Spleen (tissue), 7 donors: Measurements from ENCODE around the gene ABHD2.

Experiments used
- CTCF ChIP-seq, 11 experiments: fragments of 200-600 bp in 7 of 11; fragments of 450-650 bp in 4 of 11; sonication (generic) in 4 of 11; IDR thresholded peaks in 8 of 11; conservative IDR thresholded peaks in 3 of 11; 1 replicate in 7 of 11; 2 replicates in 4 of 11; pipeline versions ENCODE4 v1.4.0 to v1.8.0; 2016 to 2021; ENCODE audit warnings: antibody characterized with exemption in 11 of 11, inconsistent platforms in 4 of 11, mild to moderate bottlenecking in 1 of 11
- POLR2A ChIP-seq, 3 donors: fragments of 450-650 bp; IDR thresholded peaks; one replicate each; pipeline ENCODE4 v1.5.1; 2017; ENCODE audit warnings: antibody characterized with exemption in 3 of 3, mild to moderate bottlenecking in 1 of 3
- POLR2AphosphoS5 ChIP-seq, 3 donors: sonication (generic); formaldehyde crosslinking; IDR thresholded peaks; one replicate each; pipeline ENCODE4 v1.5.1; 2017; ENCODE audit warnings: antibody characterized with exemption in 3 of 3
- donor health status: DM: no; HTN: no; CAD: no; lungs with moderate emphysema.
- donor health status: DM: no; HTN: no; CAD: no.
- donor health status: DM: no; HTN: no; CAD: no.

- TF ChIP-seq POLR2A (IDR thresholded peaks at IDR 0.05) (no peak), POLR2AphosphoS5 (IDR thresholded peaks at IDR 0.05) (no peak), CTCF (IDR thresholded peaks at IDR 0.05 in 8 of 11, conservative IDR thresholded peaks at IDR 0.05 in 3 of 11) (no peak)
Observed at GRCh38 chr15:89117790-89118189, 29.5 kb downstream of the ABHD2 start.
